HG02610 (cell line): ENCODE results near the gene BCKDHB.

Experiments used
- ATAC-seq: cut with Tn5 transposase; IDR thresholded peaks from one replicate; pipeline ENCODE4 v1.9.1; 2021; ENCODE audit warnings: mild to moderate bottlenecking, moderate library complexity; ENCODE audit not compliant: unreplicated experiment

The BCKDHB gene

DNA sequence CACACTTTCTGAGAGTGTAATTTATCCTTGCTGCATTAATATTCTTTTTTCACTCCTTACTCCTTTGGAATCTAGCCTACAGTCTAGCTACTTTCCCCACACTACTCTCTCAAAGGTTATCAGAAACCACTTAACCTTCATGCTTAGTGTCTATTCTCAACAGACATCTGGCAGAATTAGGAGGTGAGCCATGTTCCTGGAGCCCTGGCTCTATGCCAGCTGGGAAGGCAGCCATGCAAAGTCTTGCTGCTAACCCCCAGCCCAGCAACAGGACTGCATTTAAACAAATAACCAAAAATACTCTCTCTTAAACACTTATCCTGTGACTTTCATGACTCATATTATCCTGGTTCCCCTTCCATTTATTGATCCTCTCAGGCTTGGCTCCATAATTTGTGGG, 260.2 kb downstream of the BCKDHB start:
- ATAC-seq: no peak

DNA sequence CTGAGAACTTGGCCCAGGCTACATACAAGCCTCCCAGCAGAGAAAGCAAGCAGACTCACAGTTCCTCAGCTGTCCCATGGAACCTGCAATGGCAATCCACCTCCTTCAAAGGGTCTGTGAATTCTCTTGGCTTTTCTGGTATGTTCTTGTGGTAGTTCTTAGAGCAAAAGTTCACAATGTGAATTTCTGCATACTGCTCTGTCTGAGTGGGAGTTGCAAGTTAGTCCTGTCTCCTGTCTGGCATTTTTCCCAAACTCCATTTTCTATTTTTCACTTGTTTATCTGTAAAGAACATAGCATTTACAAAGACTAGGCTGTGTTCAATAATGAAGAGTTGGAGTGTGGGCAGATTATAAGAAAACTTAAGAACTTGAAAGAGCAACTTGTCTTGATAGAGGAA, 269.9 kb downstream of the BCKDHB start:
- ATAC-seq: no peak

- ATAC-seq: no peak
Measured at GRCh38 chr6:80380566-80380965, 274.1 kb downstream of the BCKDHB start.

DNA sequence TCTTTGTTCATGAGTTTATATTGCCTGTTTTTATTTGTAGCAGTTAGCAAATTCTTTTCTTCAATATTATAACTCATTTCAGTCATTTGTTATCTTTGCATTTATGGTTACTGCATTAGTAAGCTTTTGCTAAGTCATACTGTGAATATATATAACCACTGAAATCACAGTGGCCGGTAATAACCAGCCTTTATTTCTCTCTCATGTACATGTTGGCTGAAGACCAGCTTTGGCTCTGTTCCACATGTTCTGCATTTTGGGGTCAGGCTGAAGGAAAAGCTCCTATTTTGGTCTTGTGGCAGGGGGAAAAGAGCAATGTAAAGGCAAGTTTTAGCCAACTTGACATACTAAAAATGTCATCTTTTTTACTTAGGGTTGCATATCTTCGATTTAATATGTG, 276.3 kb downstream of the BCKDHB start:
- ATAC-seq: no peak

- peak; percentile 64 for ATAC-seq
Measured at GRCh38 chr6:80388507-80388906, 282.0 kb downstream of the BCKDHB start.
